ENCODE results near the gene APOLD1.
"Not testable (repeated sequence)": the region's sequence is repeated elsewhere in the genome, so short reads cannot be mapped to it uniquely, and the experiment has no call there.

The APOLD1 gene

DNA sequence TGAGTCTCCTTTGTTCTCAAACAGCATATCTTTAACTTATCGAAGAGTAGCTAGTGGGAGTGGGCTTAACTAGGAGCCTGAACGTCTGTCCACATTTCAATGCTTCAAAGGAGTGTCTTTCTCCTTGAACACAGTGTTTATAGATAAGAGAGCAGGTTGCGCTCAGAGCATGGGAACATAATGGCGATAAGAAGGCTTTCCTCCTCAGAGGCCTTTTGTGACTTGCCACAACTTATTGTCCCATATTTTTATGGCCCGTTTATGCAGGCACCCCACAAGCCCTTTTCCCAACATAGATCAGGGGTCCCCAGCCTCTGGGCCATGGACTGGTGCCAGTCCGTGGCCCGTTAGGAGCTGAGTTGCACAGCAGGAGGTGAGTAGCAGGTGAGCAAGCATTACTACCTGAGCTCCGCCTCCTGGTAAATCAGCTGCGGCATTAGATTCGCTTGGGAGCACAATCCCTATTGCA is 25.1 kb downstream of the APOLD1 start:
- DNase-seq: no peak

DNA sequence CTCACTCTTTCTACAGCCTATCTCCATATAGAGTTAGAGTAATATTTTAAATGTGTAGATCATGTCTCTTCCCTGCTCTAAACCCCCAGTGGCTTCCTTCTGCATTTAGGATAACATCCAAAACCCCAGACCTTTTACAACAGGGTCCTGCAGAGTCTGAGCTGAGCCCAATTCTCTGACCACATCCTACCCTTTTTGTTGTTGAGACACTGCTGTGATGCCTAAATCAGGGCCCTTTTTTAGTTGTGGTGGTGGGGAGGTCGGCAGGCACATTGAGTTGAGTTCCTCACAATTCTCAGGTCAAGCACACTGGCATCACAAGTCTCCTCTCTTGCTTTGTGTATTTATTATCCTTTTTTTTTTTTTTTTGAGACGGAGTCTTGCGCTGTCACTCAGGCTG is 25.9 kb downstream of the APOLD1 start:
- no peak for DNase-seq

DNA sequence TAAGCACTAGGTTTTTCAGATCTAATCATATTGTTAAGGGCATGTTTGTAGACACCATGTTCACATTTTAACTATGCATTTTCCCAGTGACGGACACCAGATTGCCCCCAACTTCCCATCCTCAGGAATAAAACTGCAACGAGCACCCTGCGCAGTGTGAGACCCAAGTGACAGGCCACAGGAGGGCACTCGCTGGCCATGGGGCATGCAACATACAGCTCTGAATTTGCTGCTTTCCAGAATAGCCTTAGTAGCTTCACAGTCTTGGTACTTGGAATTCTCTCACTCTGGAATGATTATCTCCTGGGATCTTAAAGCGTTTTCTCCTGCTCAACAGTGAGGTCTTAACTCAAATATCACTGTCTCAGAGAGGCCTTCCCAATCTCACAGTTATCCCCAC is 26.7 kb downstream of the APOLD1 start:
- DNase-seq: no peak

DNA sequence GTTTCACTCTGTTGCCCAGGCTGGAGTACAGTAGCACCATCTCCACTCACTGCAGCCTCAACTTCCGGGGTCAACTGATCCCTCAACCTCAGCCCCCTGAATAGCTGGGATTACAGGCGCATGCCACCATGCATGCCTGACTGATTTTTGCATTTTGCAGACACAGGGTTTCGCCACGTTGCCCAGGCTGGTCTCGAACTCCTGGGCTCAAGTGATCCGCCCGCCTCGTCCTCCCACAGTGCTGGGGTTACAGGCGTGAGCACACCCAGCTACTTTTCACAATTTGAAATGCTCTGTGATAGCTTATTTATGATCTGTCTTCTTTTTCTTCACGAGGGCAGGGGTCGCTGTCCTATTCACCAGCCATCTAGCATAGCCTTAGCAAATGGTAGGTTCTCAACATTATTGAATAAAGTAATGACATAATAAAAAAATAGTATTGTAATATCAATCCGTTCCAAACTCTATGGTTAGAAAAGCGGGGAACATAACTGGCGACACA is 27.2 kb downstream of the APOLD1 start:
- no peak for DNase-seq

DNA sequence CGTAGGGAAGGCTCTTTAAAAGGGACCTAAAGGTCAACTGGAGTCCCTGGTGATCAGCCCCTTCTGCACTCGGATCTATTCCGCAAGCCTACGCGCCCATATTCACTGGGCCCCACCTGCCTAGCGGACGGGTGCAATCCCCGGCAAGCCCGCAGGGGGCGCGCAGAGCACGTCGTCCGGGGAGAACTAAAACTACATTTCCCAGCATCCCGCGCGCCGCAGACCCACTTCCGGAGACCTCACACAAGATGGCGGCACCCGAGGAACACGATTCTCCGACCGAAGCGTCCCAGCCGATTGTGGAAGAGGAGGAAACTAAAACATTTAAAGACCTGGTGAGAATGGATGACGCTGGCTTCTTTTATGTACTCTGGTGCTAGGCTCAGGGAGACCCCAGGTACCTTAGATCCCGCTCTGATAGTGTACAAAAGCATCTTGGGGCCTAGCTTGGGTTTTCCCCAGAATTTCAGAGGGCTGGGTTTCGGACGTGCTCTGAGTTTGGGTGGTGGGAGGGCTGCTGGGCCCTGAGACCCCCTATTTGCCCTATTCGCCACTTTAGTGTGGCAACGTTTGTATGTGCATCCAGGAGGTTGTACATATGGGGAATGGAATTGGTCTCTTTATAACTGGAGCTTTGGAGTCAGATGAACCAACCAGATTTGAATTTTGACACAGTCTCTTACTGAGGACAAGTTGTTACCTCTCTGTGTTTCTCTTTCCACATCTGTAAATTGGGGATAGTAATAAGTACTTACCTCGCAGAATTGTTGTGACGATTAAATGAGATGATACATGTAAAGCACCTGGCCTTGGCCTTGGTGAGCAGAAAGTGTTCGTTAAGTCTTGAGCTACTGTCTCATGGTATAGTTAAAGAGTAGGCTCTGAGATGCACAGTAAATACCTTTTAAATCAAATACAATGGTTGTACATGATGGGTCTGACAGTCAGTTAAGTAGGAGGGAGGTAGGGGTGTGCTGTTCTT is 28.0 kb downstream of the APOLD1 start, which contains the start of gene DDX47:
Gene DDX47, plus strand, starts transcription at position 227 of the 982 bp plus-strand sequence. Its CDS starts 22 bp downstream, at position 249.
- peak; percentile 90 for DNase-seq

DNA sequence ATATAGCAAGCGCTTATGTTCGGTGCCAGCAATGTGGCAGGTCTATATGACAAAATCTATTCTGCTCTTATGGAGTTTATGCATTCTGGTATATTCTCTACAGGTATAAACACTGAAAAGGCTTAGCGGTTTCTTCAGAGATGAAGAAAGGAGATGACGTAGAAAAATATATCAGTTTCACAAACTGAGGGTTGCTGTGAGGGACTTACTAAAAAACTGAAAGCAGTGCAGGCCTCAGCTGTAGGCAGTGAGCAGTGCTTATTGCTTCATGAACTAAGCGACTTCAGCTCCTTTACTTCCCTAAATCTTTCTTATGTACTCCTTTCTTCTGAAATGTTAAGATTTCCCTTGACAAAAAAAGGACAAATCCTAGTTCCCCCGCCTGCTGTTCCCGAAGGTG is 32.2 kb downstream of the APOLD1 start:
- DNase-seq: no peak

DNA sequence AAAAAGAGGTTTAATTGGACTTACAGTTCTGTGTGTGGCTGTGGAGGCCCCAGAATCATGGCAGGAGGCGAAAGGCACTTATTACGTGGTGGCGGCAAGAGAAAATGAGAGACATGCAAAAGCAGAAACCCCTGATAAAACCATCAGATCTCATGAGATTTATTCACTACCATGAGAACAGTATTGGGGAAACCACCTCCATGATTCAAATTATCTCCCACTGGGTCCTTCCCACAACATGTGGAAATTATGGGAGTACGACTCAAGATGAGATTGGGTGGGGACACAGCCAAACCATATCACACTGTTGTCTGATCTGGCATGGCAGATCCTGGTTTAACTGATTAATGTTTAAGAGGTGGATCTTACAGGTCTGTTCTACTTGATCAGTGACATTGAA is 33.2 kb downstream of the APOLD1 start:
- peak; percentile 30 for DNase-seq

DNA sequence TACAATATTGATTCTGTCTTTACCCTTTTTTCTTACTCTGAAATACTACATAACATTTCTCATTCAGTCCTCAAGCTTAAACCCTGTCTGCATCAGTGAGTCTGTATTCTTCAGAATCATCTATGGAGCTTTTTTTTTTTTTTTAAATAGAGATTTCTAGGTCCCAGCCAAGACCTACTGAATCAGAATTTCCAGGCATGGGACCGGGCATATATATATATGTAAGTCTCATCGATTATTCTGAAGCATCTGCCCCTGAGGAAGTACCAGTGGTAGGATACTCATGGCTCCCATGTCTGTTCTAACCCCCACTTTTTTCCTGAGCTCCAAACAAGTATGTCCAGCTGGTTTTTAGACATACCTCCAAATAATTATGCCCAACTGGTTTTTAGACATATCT is 33.8 kb downstream of the APOLD1 start:
- no peak for DNase-seq

DNA sequence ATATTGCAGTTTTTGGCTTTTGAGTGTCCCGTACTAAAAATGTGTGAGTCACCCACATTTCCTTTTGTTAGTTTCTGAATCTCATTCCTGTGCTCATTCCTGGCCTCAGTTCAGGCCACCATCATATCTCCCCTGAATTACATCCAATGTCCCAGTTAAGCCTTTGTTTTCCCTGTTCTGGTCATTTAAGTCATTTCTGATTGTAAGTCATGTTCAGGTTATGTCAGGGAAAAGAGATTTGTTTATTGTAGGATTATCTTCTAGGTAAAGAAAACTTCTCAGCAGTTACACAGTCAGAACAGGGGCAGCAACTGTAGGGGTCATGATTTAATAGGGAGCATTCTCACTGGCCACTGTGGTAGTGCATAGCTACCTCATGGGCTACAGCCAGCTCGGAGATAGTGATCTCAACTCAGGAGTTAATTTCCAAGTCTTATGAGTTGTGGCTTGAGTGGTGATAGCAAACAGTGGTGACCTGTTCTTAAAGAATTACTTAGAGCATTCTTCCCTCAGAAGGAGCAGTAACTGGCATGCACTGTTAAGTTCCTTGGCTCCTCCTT is 34.4 kb downstream of the APOLD1 start:
- peak; percentile 91 for DNase-seq

DNA sequence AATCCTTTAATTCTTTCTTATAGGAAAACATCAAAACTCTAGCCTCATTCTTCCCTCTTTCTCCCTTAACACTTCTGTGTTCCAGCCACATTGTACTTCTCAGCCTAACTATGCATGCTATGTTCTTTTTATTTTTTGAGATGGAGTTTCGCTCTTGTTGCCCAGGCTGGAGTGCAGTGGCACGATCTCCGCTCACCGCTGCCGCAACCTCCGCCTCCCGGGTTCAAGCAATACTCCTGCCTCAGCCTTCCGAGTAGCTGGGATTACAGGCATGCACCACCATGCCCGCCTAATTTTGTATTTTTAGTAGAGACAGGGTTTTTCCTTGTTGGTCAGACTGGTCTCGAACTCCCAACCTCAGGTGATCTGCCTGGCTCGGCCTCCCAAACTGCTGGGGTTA is 34.9 kb downstream of the APOLD1 start:
- DNase-seq: not testable (repeated sequence)

DNA sequence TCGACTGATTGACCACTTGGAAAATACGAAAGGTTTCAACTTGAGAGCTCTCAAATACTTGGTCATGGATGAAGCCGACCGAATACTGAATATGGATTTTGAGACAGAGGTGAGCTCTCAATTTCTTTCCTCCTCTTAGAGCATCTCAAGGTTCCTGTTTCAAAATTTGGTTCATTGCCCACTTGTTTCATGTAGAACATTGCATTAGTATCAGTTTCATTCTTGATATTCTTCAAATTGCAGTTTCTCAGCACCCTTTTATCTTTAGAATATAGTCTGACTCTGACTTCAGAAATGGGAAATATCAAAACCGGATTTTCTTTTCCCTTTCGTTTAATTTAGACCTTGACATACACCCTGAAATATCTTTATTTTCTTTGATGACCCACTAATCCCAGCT is 36.5 kb downstream of the APOLD1 start:
- DNase-seq: no peak

DNA sequence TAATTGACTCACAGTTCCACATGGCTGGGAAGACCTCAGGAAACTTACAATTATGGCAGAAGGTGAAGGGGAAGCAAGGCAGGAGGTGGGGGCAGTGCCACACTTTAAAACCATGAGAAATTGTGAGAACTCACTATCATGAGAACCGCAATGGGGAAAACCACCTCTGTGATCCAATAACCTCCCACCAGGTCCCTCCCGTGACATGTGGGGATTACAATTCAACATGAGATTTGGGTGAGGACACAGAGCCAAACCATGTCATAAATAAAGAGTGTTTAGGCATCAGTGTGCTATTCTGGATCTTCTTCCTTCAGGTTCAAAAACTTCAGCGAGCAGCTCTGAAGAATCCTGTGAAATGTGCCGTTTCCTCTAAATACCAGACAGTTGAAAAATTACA is 37.4 kb downstream of the APOLD1 start:
- no peak for DNase-seq

DNA sequence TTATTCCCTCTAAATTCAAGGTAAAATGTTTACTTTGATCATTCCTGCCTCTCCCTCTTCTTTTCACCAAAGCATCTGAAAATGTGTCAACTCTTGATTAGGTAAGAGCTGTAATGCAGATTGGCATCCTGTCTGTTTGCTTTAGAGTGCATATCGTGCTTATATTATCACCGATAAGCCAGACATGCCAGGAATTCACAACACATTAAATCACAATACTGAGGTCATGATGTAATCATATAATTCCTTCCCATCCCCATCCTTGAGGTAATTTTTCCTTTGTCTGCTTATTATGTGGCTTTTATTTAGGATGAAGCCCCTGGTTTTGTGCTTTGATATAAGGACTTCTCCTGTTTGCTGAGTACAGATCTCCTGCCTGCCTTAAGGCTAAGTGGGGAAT is 37.8 kb downstream of the APOLD1 start:
- peak; percentile 77 for DNase-seq

DNA sequence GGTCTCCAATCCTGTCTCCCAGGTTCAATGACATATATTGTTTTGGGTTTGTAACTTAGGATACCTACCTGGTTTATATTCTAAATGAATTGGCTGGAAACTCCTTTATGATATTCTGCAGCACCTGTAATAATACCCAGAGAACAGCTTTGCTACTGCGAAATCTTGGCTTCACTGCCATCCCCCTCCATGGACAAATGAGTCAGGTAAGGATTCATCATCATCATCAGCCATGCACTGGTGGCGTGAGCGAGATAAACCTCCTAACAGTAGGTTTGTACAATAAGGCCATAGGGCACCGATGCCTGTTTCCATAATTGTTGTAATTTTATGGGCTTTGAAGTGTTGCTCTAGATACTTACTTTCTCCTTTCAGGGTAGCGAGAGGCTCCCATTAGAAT is 38.4 kb downstream of the APOLD1 start:
- DNase-seq: no peak

DNA sequence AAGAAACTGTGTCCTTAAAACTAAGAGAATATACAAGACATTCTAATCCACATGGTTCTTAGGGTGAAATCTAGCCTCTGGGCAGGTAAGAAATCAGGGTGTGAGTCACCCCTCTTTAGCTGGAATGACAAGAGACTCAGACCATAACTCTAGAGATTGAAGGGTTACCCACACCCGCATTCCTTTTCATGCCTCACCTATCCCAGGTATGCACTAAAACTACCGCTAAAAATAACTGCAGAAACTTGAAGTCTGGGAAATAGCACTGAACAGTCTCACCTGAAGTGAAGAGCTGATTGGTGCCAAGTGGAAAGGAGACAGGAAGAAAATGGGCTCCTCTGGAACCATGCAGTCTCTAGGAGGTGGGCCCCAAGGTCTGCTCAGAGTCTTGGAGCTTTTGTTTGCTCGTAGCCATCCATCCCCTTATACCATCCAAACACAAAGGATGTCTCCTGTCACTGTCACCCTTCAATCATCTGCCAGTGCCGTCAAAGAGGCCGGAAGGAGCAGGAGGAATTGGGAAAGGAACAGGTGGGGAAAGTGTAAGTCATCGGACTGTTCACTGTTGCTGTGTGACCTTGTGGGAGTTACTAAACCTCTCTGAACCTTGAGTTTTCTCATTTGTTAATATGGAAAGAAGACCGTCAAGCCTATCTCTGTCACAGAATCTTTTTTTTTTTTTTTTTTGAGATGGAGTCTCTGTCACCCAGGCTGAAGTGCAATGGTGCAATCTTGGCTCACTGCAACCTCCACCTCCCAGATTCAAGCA is 50.1 kb downstream of the APOLD1 start:
- DNase-seq: no peak

DNA sequence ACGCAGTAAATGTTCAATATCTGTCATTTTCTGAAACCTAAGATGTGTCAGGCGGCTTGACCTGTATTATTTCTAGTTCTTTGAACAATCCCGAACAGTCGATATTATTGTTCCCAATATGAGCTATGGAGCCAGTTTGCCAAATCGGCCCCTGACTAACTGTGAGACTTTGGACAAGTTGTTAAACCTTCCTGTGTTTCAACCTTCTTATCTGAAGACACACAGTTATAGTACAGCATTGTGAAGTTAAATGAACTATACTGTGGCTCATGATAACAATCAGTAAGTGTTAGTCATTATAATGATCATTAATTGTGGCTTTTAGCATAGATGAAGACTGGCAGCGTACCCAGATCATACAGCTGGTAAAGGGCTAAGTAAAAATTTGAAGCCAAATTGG is 51.1 kb downstream of the APOLD1 start:
- DNase-seq: no peak

DNA sequence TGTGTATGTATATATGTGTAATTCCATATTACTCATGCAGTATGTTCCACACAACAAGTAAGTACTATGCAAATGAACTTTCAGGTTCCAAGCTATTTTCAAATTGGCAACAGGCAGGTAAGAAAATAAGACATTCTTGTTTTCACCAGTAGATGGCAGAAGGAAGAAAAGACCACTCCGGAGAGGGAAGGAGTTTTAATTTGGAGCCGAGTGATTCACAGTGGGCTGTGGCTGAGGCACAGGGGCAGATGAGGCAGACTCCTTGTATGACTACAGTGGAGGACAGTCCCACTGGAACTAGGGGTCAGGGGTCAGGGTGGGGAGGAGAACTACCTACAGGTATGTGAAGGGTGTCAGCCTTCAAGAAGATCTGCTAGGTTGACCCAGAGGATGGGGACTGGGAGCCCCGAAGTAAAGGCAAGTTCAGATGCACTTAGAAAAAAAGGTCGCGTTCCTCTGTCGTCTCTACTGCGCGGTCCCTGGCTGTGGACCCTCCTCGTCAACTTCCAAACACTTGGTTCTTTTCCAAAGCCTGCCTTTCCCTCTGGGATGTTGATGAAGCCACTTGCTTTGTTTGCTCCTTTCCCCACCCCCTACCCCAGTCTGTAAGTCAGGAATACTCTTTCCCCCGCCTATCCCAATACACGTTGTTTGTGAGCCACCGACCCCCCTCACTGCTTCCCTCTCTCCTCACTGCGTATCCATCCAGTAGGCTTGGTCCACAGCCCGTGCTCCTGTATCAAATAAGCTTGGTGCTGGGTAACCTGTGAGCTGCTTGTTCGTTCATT is 51.8 kb downstream of the APOLD1 start:
- DNase-seq: peak; percentile 82

DNA sequence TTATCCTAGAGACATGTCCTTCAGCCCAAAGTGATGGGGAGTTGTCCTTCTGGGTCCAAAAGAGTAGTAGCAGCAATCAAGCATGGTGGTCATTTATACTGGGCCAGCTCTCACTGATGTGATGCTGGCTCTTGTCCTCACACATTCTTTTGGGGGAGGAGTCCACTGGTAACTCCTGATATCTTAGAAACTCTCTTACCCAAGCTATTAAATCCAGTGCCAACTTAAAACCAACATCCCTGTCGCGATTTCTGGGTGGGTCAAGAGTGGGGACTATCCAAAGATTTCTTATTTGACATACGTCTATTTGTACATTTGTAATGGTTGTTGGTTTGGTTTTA is 52.3 kb downstream of the APOLD1 start:
- no peak for DNase-seq

DNA sequence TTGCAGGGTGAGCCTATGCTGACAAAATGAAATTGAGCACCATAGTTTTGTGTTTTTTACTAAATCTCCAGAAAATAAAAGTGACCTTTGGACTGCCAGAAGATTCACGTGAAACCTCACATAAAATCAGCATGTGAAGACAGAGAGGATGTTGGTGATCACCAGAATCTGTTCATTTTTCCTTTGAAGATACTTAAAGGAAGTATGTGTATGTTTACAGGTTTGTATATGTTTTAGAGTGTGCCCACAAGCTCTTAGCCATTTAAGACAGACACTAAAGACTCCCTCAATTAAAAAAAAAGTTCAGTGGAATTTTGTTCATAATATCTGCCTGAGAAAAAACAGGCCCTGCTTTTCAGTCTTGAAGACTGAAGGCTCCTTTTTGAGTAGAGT is 53.5 kb downstream of the APOLD1 start:
- no peak for DNase-seq

DNA sequence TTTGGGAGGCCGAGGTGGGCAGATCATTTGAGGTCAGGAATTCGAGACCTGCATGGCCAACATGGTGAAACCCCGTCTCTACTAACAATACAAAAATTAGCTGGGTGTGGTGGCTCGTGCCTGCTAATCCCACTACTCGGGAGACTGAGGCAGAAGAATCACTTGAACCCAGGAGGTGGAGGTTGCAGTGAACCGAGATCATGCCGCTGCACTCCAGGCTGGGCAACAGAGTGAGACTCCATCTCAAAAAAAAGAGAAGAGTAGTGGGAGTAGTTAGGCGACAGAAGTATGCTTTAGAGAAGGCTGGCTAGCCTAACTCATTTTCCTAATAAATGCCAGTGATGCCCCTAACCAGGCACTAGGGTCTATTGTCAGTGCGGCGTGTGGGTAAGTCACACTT is 54.0 kb downstream of the APOLD1 start:
- not testable (repeated sequence) for DNase-seq

DNA sequence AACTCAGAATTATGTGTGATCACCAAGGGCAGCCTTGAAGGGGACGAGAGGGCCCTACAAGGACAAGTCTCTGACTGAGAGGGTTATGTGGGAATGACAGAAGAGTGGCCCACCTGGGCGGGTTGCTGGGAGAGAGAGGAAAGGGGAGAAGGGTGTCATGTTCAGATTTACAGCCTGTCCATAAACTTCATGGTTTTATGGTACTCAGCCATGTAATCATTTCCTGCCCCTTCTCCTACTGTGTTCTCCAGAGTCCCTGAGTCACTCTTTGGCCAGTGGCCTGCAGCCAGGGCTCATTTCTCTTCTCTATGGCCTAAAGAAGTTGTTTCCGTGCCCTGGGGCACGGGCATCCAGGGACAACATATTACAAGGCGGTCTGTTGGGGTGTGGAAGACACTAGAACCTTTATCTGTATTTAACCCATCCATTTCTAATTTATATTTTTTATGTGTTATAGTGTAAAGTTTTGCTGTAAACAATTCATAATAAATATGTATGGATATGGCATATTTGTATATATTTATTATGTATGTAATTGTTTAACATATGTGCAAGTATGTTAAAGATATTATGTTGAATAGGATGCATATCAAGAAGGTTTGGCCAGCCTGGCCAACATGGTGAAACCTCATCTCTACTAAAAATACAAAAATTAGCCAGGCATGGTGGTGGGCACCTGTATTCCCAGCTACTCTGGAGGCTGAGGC is 54.6 kb downstream of the APOLD1 start:
- DNase-seq: peak; percentile 78

DNA sequence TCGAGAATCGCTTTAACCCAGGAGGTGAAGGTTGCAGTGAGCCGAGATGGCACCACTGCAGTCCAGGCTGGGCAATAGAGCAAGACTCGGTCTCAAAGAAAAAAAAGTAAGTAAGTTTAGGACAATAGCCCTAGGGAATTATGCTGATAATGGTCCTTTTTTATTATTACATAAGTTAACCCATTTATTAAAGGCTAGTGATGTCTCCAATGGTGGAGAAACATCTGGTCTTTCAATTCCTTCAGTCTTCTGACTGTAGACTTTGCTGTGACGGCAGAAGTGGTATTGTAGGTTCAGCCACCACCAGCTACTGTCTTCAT is 55.1 kb downstream of the APOLD1 start:
- no peak for DNase-seq

All from fibroblast of skin of scalp (primary cell).